DND-41 (cell line): ENCODE results near the gene EHBP1.

Experiments used
- ATAC-seq: fragments of 200-7000 bp; cut with Tn5 transposase; 3 replicates; pipeline ENCODE4 v1.9.1; 2021; ENCODE audit warnings: low read depth; ENCODE audit not compliant: insufficient read depth
- DNase-seq: peaks from one replicate; pipeline ENCODE4 v3.0.0-alpha.2; 2020
- H2AFZ ChIP-seq: 2 replicates; pipeline ENCODE4 v1.6.0; 2012; ENCODE audit warnings: low read depth, low read length
- H3K27ac ChIP-seq: 2 replicates; pipeline ENCODE4 v1.5.1; 2012; ENCODE audit warnings: low read length, inconsistent platforms
- H3K27me3 ChIP-seq: fragments of 200-600 bp; sonication (generic); 2 replicates; pipeline ENCODE4 v1.6.0; 2012; ENCODE audit warnings: low read length, mild to moderate bottlenecking, inconsistent platforms; ENCODE audit not compliant: insufficient read depth, poor library complexity
- H3K36me3 ChIP-seq: 2 replicates; pipeline ENCODE4 v1.5.1; 2012; ENCODE audit warnings: low read length, inconsistent platforms; ENCODE audit not compliant: insufficient read depth
- H3K4me1 ChIP-seq: 2 replicates; pipeline ENCODE4 v1.5.1; 2012; ENCODE audit warnings: mild to moderate bottlenecking, low read length; ENCODE audit not compliant: insufficient read depth
- H3K4me2 ChIP-seq: 2 replicates; pipeline ENCODE4 v1.6.0; 2012; ENCODE audit warnings: mild to moderate bottlenecking, moderate library complexity, low read length, inconsistent platforms; ENCODE audit not compliant: insufficient read depth
- H3K4me3 ChIP-seq, 2 experiments: fragments of 200-600 bp in 1 of 2; shearing (Covaris generic) in 1 of 2; 2 replicates each; pipeline ENCODE4 v1.5.1; 2012 to 2016; ENCODE audit warnings: inconsistent platforms in 2 of 2, low read length in 2 of 2, mild to moderate bottlenecking in 2 of 2, low read depth in 1 of 2, moderate library complexity in 1 of 2
- H3K79me2 ChIP-seq: 2 replicates; pipeline ENCODE4 v1.6.0; 2012; ENCODE audit warnings: low read length, inconsistent platforms; ENCODE audit not compliant: insufficient read depth
- H3K9ac ChIP-seq: 2 replicates; pipeline ENCODE4 v1.6.0; 2012; ENCODE audit warnings: low read depth, mild to moderate bottlenecking, inconsistent platforms, low read length, moderate library complexity
- H3K9me3 ChIP-seq: 2 replicates; pipeline ENCODE4 v1.5.1; 2012; ENCODE audit warnings: low read length, moderate library complexity, mild to moderate bottlenecking, inconsistent platforms; ENCODE audit not compliant: insufficient read depth, severe bottlenecking
- H4K20me1 ChIP-seq: 2 replicates; pipeline ENCODE4 v1.6.0; 2012; ENCODE audit warnings: low read length; ENCODE audit not compliant: insufficient read depth
- EZH2 ChIP-seq: IDR thresholded peaks from 3 replicates; pipeline ENCODE4 v1.6.1; 2012; ENCODE audit warnings: borderline replicate concordance, low read depth, mild to moderate bottlenecking, moderate library complexity, low read length, inconsistent platforms; ENCODE audit not compliant: severe bottlenecking
- TF ChIP-seq, protein P1 (sequence below): IDR thresholded peaks from 2 replicates; pipeline ENCODE4 v1.5.1; 2012; ENCODE audit warnings: borderline replicate concordance, low read length, moderate library complexity, mild to moderate bottlenecking; ENCODE audit not compliant: poor library complexity, severe bottlenecking; ENCODE audit errors: extremely low read depth

EHBP1 gene

DNA sequence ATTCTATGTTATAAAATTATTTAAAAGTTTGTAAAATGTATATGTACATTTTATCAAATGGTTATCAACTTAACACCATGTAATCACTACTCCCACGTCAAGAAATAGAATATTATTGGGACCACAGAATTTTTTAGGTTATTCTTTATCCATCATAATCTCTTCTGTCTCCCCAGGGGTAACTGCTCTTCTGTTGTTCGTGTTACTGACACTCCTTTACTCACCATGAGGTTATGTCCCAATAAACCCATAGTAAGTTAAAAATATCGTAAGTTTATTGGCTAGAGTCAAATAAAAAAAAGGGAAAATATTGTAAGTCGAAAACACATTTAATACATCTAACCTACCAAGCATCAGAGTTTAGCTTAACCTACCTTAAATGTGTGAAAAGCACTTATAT lies 359.1 kb downstream of the EHBP1 start:
- H3K9ac ChIP-seq = no peak overlapping the region
- ATAC-seq = no peak
- no peak overlapping the region for H3K4me2 ChIP-seq
- H3K4me3 ChIP-seq = no peak overlapping the region
- no peak for DNase-seq
- H3K79me2 ChIP-seq = no peaks in the 10 kb centered on the region
- no peaks in the 10 kb centered on the region for H3K36me3 ChIP-seq
- no peaks in the 10 kb centered on the region for H3K4me1 ChIP-seq
- H3K27ac ChIP-seq = no peak overlapping the region
- no peaks in the 10 kb centered on the region for H4K20me1 ChIP-seq
- H2AFZ ChIP-seq = no peak overlapping the region
- H3K9me3 ChIP-seq = no peaks in the 10 kb centered on the region
- H3K27me3 ChIP-seq = no peaks in the 10 kb centered on the region
- TF ChIP-seq EZH2 = no peak
- TF ChIP-seq, protein P1, sequence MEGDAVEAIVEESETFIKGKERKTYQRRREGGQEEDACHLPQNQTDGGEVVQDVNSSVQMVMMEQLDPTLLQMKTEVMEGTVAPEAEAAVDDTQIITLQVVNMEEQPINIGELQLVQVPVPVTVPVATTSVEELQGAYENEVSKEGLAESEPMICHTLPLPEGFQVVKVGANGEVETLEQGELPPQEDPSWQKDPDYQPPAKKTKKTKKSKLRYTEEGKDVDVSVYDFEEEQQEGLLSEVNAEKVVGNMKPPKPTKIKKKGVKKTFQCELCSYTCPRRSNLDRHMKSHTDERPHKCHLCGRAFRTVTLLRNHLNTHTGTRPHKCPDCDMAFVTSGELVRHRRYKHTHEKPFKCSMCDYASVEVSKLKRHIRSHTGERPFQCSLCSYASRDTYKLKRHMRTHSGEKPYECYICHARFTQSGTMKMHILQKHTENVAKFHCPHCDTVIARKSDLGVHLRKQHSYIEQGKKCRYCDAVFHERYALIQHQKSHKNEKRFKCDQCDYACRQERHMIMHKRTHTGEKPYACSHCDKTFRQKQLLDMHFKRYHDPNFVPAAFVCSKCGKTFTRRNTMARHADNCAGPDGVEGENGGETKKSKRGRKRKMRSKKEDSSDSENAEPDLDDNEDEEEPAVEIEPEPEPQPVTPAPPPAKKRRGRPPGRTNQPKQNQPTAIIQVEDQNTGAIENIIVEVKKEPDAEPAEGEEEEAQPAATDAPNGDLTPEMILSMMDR = no peak

DNA sequence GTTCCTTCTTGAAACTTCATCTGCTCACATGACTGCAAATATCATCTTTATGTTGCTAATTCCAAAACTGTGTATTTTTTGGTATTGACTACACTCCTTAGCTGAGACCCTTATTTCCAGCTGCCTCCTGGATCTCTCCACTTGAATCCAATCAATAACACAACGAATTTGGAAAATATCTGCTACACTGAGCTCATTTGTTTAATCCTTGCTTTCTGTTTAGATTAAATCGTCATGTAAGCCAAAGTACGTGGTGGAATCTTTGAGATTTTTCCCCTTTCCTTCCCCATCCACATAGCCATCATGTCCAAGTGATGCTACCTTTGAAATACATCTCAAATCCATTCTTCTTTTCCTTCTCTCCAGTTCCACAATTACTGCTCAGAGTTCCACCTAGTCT lies 360.8 kb downstream of the EHBP1 start:
- H3K4me3 ChIP-seq = no peak overlapping the region
- TF ChIP-seq, protein P1 = no peak
- TF ChIP-seq EZH2 = no peak
- H3K36me3 ChIP-seq = no peaks in the 10 kb centered on the region
- H3K27me3 ChIP-seq = no peaks in the 10 kb centered on the region
- H3K9ac ChIP-seq = no peak overlapping the region
- no peak overlapping the region for H3K4me2 ChIP-seq
- H4K20me1 ChIP-seq = no peaks in the 10 kb centered on the region
- no peak overlapping the region for H3K27ac ChIP-seq
- H3K4me1 ChIP-seq = no peaks in the 10 kb centered on the region
- H2AFZ ChIP-seq = no peak overlapping the region
- no peaks in the 10 kb centered on the region for H3K79me2 ChIP-seq
- no peaks in the 10 kb centered on the region for H3K9me3 ChIP-seq
- DNase-seq = no peak
- ATAC-seq = no peak

DNA sequence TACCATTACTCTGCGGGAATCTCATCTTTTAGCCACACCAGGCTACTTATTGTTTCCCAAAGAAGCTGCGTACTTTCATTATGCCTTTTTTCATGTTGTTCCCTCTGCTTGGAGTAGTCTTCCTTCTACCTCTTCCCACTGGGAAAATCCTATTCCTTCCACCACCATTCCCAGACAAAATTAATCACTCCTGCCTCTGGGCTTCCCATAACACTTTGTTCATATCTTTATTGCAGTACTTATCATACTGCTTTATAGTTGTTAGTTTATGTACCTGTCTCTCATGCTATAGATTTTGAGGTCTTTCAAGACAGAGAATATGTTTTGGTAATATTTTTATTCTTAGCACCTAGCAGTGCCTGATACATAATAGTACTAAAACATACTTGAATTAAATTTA lies 361.3 kb downstream of the EHBP1 start:
- no peaks in the 10 kb centered on the region for H3K36me3 ChIP-seq
- no peak overlapping the region for H2AFZ ChIP-seq
- no peak for TF ChIP-seq EZH2
- TF ChIP-seq, protein P1 = no peak
- H3K4me3 ChIP-seq = no peak overlapping the region
- H3K27ac ChIP-seq = no peak overlapping the region
- H3K9me3 ChIP-seq = no peaks in the 10 kb centered on the region
- DNase-seq (no peak), ATAC-seq (no peak)
- H3K4me2 ChIP-seq = no peak overlapping the region
- H3K79me2 ChIP-seq = no peaks in the 10 kb centered on the region
- no peak overlapping the region for H3K9ac ChIP-seq
- no peaks in the 10 kb centered on the region for H3K27me3 ChIP-seq
- no peaks in the 10 kb centered on the region for H3K4me1 ChIP-seq
- H4K20me1 ChIP-seq = no peaks in the 10 kb centered on the region

DNA sequence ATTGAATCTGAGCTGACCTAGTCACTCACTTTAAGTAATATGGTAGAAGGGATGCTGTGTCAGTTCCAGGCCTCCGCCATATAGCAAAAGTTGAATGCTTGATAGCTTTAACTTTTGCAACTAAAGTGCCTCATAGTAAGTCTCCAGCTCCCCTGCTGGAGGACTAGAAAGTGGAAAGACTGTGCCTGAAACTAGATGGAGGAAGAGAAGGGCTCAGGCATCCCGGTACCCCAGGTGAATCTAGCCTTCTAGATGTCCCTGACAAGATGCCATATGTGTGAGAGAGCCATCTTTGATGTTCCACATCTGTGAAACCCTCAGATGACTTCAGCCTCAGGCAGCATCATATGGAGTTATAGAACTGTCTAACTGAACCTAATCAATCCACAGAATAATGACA lies 366.2 kb downstream of the EHBP1 start:
- ATAC-seq = no peak
- H3K4me2 ChIP-seq = no peak overlapping the region
- TF ChIP-seq, protein P1 = no peak
- no peak for TF ChIP-seq EZH2

More for the DNA sequence above, 366.2 kb downstream of the EHBP1 start:
- no peak overlapping the region for H2AFZ ChIP-seq
- no peak overlapping the region for H3K27ac ChIP-seq
- no peaks in the 10 kb centered on the region for H3K27me3 ChIP-seq
- no peaks in the 10 kb centered on the region for H3K9me3 ChIP-seq
- no peaks in the 10 kb centered on the region for H3K79me2 ChIP-seq
- H3K36me3 ChIP-seq = no peaks in the 10 kb centered on the region
- H3K4me1 ChIP-seq = no peaks in the 10 kb centered on the region
- no peak overlapping the region for H3K4me3 ChIP-seq
- no peak for DNase-seq
- H3K9ac ChIP-seq = no peak overlapping the region
- H4K20me1 ChIP-seq = no peaks in the 10 kb centered on the region
